Measurements from ENCODE around the gene FBLN1. TPM values are rescaled to one million over a fixed set of nuclear protein-coding genes. Genes with fewer than 3 reads are reported as not detected.
A peak's percentile ranks its signal among the peaks of the same experiment; 100 is the strongest.
"Not testable (repeated sequence)": the region's sequence is repeated elsewhere in the genome, so short reads cannot be mapped to it uniquely, and the experiment has no call there.

Gene FBLN1
- total RNA-seq, 1 experiment from 2014 or later = 85.4 TPM

DNA sequence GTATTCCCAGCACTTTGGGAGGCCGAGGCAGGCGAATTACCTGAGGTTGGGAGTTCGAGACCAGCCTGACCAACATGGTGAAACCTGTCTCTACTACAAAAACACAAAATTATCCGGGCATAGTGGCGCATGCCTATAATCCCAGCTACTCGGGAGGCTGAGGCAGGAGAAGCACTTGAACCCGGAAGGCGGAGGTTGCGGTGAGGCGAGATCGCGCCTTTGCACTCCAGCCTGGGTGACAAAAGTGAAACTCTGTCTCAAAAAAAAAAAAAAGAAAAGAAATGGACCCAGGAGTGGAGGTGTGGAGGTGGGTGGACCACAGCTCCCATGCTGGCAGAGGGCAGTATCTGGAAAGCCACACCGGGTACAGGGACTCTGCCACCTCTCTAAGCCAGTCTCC lies 7.1 kb upstream of the FBLN1 start:
- DNase-seq (ENCODE audit: low read depth); in situ Hi-C loops (cut with HindIII; ENCODE audit: low pct_unique_long_range_greater_than_20kb, low sequenced_read_pairs): not testable (repeated sequence)

DNA sequence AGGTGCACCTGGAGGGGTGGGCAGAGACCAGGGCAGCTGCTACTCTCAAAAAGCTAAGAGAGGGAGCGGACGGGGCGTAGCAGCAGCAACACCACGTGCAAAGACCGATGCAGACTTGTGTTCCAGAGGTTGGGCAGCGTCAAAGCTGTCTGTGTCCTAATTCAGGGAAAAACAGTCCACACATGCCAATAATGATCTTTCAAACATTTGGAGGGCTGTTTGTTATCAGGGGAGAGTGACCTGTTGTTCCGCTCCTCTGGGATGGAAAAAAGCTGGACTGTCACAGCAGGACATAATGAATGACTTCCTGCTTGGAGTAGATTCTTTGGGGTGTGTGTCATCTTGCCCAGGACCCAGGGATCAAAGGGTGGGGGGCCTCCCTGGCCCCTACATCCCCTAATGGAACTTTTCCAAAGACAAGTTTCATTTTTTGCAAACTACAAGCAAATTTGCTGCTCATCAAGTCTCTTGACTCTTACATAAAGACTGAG lies 6.2 kb upstream of the FBLN1 start:
- no peak for DNase-seq (ENCODE audit: low read depth)
- in situ Hi-C loops (cut with HindIII; ENCODE audit: low pct_unique_long_range_greater_than_20kb, low sequenced_read_pairs) = no loop called here

DNA sequence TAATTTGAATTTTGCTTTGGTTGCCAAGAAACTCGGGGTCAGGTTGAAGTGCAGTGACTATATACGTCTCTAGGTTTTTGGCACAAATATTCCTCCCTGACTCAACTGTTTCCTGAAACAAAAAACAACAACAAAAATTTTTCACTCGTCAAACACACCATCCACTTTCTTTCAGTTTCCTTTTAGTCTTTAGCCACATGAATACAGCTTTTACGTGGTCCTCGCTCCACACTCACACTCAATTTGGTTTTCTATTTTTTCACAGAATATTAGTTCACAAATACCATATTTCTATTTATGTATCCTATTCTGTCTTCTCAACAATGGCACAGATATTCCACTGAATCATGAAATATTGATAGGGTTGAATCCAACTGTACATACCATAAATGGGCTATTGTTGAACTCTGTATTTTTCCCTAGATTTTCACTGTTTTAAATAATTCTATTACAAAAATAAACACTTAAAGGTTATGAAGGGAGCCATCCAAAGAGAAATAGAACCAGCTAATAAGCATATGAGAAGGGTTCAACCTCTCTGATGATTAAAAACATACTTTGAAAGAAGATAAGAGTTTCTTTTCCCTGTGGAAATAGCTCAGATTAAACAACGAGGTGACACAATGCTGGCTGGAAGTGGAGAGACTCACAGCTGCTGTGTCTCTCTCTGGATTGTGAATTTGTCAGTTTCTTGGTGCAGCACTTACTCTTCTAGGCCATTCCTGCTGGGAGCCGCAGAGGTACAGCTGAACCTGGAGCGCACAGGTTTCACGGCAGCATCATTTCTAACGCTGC lies 5.1 kb upstream of the FBLN1 start:
- in situ Hi-C loops (cut with HindIII; ENCODE audit: low pct_unique_long_range_greater_than_20kb, low sequenced_read_pairs) = no loop called here
- no peak for DNase-seq (ENCODE audit: low read depth)

DNA sequence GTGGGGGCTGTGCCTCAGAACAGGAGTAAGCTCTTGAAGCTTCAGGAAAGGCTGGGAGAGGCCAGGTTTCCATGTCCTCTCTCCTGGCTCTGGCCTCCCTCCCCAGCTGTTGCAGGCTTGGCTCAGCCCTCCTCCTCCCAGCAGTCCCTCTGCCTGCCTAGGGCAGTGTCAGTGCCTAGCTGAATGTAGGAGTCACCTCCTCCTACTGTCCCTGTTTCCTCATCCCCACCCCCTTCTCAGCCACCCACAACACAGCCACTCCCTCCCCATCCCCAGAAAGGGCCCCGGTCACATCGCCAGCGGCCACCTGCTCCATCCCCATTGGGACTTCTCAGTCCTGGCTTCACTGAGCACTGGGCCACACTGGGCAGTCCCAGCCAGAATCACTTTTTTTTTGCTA lies 2.9 kb upstream of the FBLN1 start:
- in situ Hi-C loops (cut with HindIII; ENCODE audit: low pct_unique_long_range_greater_than_20kb, low sequenced_read_pairs) = no loop called here
- DNase-seq (ENCODE audit: low read depth) = no peak

DNA sequence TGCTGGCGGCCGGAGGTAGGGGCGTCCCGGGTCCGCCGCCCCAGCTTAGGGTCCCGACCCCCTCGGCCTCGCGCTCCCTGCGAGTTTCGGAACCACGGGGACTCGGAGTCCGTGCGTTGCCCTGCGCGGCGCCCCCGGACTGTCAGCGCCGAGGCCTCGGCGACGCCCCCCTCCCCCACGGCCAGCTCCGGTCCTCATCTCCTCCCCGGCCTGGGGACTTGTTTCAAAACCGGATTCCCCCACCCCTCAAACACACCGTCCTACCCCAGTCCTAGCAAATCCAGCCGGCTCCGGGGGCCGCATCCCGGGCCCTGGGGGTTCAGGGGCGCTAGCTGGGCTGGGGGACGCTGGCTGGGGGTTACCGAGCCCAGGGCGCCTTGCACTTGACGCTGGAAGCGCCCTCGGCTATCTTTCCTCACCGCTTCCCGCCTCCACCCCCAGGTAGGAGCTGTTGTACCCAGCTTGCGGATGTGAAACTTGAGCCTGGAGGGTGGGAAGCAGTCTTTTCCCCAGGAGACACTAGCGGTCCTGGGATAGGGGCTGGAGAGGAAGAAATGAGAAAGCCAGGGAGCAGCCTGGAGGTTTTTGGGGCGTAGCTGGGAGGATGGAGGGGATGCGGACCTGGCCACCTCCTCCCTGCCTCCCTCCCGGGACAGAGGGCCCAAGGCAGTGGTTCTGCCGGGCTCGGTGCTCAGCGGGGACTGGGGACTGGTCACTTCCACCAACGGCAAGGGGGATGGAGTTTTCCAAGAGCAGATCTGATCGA lies 550 bp downstream of the FBLN1 start:
- DNase-seq (ENCODE audit: low read depth) = no peak
- in situ Hi-C loops (cut with HindIII; ENCODE audit: low pct_unique_long_range_greater_than_20kb, low sequenced_read_pairs) = no loop called here

DNA sequence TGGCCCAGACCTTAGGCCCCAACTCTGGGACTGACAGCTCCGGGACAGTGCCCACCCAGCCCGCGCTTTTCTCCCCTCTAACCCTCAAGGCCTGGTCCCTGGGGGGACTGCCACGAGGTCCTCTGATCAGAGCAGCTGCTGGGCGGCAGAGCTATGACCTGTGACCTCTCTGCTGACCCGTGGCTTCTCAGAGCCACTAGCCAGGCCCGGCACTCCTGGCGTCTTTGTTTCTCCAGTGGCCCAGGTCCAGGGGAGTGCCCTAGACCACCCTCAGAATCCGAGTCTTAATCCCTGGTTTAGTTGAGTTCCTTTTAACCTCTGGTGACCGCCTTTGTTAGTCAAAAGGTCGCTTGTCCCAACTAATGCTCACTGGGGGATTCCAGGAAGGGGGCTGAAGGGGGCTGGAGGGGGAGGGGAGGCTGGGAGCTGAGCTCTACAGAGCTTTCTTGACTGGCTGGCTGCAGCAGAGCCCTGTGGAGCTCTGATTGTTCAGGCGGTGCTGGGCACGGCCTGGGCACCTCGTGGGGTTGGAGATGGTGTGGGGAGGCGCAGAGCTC lies 1.2 kb downstream of the FBLN1 start:
- no peak for DNase-seq (ENCODE audit: low read depth)
- in situ Hi-C loops (cut with HindIII; ENCODE audit: low pct_unique_long_range_greater_than_20kb, low sequenced_read_pairs) = no loop called here

DNA sequence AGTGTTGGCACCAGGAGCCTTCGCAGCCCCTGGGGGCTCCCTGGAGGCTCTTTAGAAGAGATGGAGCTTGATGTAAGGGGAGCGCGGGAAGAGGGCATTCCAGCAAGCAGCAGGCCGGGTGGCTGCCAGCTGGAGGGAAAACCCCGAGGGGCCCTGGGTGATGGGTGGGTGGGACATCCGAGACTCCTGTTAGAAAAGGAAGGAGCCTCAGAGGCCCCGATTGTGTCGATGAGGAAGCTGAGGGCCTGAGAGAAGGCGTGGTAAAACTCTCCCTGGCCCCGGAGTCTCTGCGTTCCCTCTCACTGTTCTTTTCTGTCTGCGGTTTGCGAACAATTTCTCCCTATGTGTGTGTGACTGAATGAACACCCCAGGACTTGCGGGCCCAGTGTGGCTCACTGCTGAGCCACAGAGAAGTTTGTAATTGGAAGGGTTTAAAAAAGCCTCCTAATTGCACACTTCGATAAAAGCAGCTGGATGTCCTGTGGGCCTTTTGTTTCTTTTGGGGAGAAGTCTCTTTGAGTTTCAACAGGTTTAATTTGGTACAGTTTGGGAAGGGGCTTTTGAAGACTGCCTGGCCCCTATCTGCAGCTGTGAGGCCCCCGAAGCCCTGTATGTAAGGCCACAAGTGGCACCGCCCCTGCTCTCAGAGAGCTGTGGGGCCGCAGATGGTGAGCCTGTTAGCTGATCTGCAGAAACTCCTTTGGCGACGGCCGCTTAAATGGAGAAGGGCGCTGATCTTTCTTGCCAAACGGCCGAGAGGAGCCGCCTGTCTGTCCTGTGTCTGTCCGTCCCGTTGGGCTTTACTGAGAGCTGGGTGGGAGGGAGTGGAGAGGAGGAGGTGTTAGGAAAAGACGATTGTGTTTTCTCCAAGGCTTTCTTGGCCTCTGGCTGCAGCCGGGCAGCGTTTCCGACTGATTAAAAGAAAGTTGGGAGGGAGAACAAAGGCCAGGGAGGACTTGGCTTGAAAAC lies 2.0 kb downstream of the FBLN1 start:
- no peak for DNase-seq (ENCODE audit: low read depth)
- in situ Hi-C loops (cut with HindIII; ENCODE audit: low pct_unique_long_range_greater_than_20kb, low sequenced_read_pairs) = no loop called here

DNA sequence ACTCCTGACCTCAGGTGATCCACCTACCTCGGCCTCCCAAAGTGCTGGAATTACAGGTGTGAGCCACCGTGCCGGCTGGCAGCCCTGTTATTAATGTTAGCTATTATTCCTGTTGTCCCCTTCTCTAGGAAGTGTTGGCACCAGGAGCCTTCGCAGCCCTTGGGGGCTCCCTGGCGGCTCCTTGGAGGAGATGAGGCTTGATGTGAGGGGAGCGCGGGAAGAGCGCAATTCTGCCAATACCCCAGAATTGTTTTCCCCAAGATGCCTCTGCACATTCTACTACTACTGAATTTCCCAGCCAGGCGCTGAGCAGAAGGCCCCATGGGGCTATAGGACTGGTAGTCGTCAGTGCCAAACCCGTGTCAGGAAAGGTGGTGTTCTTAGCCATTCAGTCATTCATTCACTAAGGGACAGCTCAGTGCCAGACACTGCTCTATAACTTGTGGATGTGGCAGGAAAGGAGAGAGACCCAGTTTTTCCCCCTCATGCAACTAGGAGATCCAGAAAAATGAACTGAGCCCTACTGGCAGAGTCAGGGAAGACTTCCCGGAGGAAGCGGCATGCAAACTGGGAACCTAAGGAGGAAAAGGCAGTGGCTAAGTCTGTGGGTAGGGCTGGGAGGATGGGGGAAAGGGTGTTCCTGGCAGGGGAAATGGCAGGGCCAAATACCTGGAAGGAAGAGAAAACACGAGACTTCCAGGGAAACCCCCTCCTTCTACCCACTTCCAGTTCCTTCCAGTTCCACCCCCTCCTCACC lies 3.5 kb downstream of the FBLN1 start:
- no peak for DNase-seq (ENCODE audit: low read depth)
- in situ Hi-C loops (cut with HindIII; ENCODE audit: low pct_unique_long_range_greater_than_20kb, low sequenced_read_pairs) = no loop called here

DNA sequence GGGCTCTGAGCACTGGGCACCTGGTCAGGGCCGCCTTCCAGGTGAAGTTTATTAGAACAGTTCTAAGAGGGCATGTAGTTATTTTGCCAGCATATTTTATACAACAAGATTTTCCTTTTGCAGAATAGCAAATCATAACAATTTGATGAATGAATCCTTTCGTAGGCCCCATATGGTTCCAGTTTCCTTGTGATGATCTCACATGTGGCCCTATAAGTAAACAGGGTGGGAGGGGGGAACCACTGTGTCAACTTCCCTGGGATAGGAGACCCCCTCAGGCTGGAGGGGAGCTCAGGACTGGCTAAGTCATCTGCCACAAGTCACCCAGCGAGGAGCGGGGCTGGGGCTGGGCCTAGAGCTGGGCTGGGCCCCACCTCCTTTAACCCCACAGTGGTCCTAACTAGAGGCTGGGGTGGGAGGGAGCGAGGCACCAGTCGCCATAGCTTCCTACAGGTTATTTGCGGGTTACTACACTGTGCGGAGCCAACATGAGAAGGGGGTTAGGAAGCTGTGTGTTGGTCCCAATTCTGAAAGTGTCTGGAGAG lies 4.2 kb downstream of the FBLN1 start:
- in situ Hi-C loops (cut with HindIII; ENCODE audit: low pct_unique_long_range_greater_than_20kb, low sequenced_read_pairs) = no loop called here
- DNase-seq (ENCODE audit: low read depth) = no peak

DNA sequence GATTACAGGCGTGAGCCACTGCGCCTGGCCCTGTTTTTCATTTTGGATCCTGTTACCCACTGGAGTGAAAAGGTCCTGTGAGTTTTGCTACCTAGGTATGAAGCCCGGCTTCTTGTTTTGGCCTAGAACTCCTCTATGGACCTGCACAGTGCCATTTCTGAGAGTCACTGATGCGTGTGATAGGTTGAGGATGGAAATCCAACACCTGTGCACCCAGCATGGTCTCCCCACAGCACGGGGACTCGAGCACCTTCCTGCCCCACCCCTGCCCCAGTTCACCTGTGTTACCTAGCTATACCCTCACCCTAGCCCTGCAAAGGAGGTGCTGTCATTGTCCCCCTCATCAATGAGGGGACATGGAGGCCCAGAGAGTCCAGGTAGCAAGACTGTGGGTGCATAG lies 5.1 kb downstream of the FBLN1 start:
- in situ Hi-C loops (cut with HindIII; ENCODE audit: low pct_unique_long_range_greater_than_20kb, low sequenced_read_pairs) = no loop called here
- no peak for DNase-seq (ENCODE audit: low read depth)

DNA sequence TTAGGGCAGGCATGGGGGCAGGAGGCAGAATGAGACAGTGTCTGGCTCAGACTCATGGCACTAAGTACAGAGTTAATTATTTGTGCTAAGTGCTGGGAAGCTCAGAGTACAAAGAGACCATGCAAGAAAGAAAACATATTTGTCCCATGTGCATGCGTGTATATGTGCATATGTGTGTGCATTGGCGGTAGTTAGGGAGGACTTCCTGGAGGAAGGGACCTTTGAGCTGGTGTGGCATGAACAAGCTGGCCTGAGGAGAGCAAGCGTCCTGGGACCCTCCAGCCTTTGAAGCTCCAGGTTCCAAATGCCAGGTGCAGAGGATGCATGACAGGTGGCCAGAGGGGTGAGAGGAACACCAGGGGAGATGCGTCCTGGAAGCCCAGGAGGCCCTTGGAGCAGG lies 6.1 kb downstream of the FBLN1 start:
- in situ Hi-C loops (cut with HindIII; ENCODE audit: low pct_unique_long_range_greater_than_20kb, low sequenced_read_pairs) = no loop called here
- DNase-seq (ENCODE audit: low read depth) = no peak

DNA sequence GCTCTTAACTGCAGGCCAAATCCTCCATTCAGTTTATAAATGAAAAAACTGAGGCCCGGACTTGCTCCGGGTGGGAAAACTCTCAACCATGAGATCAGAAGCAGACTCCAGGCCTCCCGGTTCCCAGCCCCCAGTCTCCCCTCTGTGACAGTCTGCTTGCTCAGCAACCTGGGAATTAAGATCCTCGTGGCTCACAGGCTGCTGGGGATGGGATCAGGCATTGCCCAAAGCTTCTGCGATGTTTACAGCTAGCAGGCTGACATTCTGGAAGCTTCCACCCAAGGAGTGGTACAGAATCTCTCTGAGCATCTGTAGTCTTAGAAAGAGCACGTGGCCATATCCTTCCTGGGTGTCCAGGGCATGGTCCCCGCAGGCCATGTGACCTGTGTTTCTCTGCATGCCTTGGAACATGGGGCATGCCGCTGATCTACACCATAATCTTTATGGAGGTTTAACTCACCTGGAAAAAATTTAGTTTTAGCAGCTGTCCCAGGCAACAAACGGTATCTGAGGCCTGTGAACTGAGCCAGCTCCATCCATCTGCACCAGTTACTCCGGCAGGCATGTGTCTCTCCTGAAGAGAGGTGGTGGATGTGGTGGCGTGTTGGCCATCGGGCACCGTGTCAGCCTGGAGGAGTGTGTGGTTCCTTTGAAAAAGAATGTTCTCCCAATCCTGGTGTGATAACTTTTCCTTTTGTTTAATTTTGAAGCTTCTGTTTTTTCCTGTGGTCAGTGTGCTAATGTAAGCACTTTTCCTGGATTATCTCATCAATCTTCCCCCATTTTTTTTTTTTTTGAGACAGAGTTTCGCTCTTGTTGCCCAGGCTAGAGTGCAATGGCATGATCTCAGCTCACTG lies 7.9 kb downstream of the FBLN1 start:
- DNase-seq (ENCODE audit: low read depth) = no peak
- in situ Hi-C loops (cut with HindIII; ENCODE audit: low pct_unique_long_range_greater_than_20kb, low sequenced_read_pairs) = no loop called here

DNA sequence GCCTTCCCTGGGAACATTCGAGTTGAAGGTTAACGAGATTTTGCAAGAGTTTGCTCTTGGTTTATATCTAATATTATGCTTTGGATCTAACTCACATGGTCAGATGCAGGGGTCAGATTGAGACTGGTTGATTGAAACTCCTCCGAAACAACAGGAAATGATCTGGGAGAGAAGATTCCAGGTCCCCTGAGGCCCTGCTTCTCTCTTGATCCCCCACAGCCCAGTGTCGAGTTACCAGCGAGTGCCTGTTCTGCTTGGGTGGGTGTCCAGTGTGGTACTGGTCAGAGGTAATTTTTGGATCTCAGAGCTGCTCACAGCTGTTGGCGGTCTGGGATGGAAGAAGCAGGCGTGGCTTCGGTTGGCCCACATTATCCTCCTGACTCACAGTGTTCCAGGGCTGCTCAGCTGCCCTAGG lies 9.2 kb downstream of the FBLN1 start:
- in situ Hi-C loops (cut with HindIII; ENCODE audit: low pct_unique_long_range_greater_than_20kb, low sequenced_read_pairs) = no loop called here
- peak; percentile 94 for DNase-seq (ENCODE audit: low read depth)

DNA sequence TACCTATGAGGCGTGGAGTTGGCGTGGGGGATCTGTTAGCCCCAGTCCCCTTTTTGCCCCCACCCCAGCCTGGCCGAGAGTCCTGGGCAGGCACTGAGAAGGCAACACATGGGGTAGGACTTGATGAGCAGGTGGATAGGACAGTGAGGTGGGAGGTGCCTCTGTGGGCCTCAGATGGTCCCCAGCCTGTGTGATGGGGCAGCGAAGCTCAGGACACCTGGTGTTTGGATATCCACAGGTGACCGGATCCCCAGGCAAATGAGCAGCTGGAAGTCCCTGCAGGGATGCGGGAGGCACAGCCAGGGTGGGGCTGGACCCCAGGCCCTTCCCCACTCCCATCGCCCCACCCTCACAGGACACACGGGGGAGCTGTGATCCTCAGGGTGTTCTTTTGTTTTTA lies 9.7 kb downstream of the FBLN1 start:
- in situ Hi-C loops (cut with HindIII; ENCODE audit: low pct_unique_long_range_greater_than_20kb, low sequenced_read_pairs) = no loop called here
- no peak for DNase-seq (ENCODE audit: low read depth)

DNA sequence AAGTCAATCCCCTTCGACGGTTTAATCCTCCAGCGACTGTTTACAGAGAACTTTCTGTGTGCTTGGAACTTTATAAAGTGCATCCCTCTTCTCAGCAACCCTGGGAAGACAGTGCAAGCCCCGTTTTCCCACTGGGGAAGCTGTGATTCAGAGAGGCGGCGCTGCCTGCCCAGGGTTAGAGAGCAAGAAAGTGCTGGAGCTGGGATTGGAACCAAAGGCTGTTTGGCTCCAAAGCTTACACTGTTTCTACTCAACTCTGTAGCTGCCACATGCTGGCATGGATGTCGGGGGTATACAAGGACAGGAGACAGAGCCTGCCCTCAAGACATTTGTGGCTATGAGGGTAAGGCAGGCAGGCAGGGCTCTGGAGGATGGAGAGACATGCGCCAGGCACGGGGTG lies 13.0 kb downstream of the FBLN1 start:
- in situ Hi-C loops (cut with HindIII; ENCODE audit: low pct_unique_long_range_greater_than_20kb, low sequenced_read_pairs) = no loop called here
- no peak for DNase-seq (ENCODE audit: low read depth)

DNA sequence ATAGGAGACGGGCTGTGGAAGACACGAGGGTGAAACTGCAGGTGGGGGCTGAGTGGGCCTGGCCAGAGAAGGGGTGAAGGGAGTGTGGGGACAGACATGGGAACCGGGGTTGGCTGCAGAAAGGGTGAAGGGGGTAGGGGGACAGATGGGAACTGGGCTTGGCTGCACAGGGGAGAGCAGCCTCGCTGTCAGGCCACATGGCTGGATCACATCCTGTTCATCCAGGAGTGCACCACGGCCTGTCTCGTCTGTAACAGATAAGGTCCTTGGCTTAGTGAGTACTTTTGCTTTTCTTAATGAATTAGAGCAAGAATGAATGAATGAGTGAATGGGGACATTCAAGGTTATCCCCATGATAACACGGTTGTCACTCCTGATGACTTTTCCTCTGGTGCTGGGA lies 13.5 kb downstream of the FBLN1 start:
- in situ Hi-C loops (cut with HindIII; ENCODE audit: low pct_unique_long_range_greater_than_20kb, low sequenced_read_pairs) = no loop called here
- no peak for DNase-seq (ENCODE audit: low read depth)
